GM12873 (cell line): ENCODE data around the gene ANTKMT.

Experiments used
- CTCF ChIP-seq: IDR thresholded peaks from 2 replicates; pipeline ENCODE4 v1.5.1; 2012; ENCODE audit warnings: low read depth, mild to moderate bottlenecking, moderate library complexity, low read length, control low read depth; ENCODE audit not compliant: insufficient read depth; ENCODE audit errors: missing control alignments

The ANTKMT gene

GRCh38 chr16:725041-725376, 4.1 kb downstream of the ANTKMT start:
- TF ChIP-seq CTCF, result no peak

GRCh38 chr16:725463-726187, 4.7 kb downstream of the ANTKMT start:
- TF ChIP-seq CTCF, result no peak

- no peak for TF ChIP-seq CTCF
Measured at GRCh38 chr16:726188-726437, 5.2 kb downstream of the ANTKMT start.

GRCh38 chr16:726438-727290, 5.7 kb downstream of the ANTKMT start, which contains the start of the genes CCDC78 and HAGHL:
Gene CCDC78 (minus strand): TSS chr16:726443. CDS start chr16:726367, 76 bp downstream.
Gene HAGHL (plus strand): TSS chr16:727106. CDS start chr16:727510, 404 bp downstream.
- no peak for TF ChIP-seq CTCF

- TF ChIP-seq CTCF, result no peak
Measured at GRCh38 chr16:727291-727977, 6.5 kb downstream of the ANTKMT start.

GRCh38 chr16:728131-728889, 7.4 kb downstream of the ANTKMT start:
- TF ChIP-seq CTCF, result no peak
